GM18520 (cell line): ENCODE measurements around the gene PCSK7.
"Not testable (repeated sequence)": the region's sequence is repeated elsewhere in the genome, so short reads cannot be mapped to it uniquely, and the experiment has no call there.

ENCODE experiments used
- ATAC-seq: cut with Tn5 transposase; IDR thresholded peaks from one replicate; pipeline ENCODE4 v1.9.1; 2021; ENCODE audit not compliant: unreplicated experiment

PCSK7 gene

GRCh38 chr11:117183724-117184349, 48.0 kb downstream of the PCSK7 start:
- no peak for ATAC-seq

GRCh38 chr11:117183178-117183577, 48.7 kb downstream of the PCSK7 start:
- ATAC-seq = not testable (repeated sequence)

- no peak for ATAC-seq
Observed at GRCh38 chr11:117182551-117182935, 49.3 kb downstream of the PCSK7 start.

- no peak for ATAC-seq
Observed at GRCh38 chr11:117181586-117182550, 50.0 kb downstream of the PCSK7 start.

GRCh38 chr11:117180661-117181585, 51.0 kb downstream of the PCSK7 start:
- no peak for ATAC-seq

GRCh38 chr11:117180020-117180419, 51.9 kb downstream of the PCSK7 start:
- no peak for ATAC-seq

- ATAC-seq = no peak
Observed at GRCh38 chr11:117179048-117179999, 52.5 kb downstream of the PCSK7 start.

- ATAC-seq = peak; percentile 93
Observed at GRCh38 chr11:117178210-117179034, 53.5 kb downstream of the PCSK7 start, which contains the start of gene SIDT2. SIDT2 (plus strand) TSS chr11:117178743; CDS start chr11:117179264, 521 bp downstream.

GRCh38 chr11:117177534-117178209, 54.2 kb downstream of the PCSK7 start:
- ATAC-seq = no peak

GRCh38 chr11:117176186-117176585, 55.7 kb downstream of the PCSK7 start:
- ATAC-seq = no peak

GRCh38 chr11:117175781-117176180, 56.1 kb downstream of the PCSK7 start:
- ATAC-seq = no peak

GRCh38 chr11:117175104-117175503, 56.8 kb downstream of the PCSK7 start:
- no peak for ATAC-seq

GRCh38 chr11:117172724-117173421, 59.0 kb downstream of the PCSK7 start:
- ATAC-seq = no peak

- no peak for ATAC-seq
Observed at GRCh38 chr11:117171404-117172061, 60.3 kb downstream of the PCSK7 start.

- ATAC-seq = no peak
Observed at GRCh38 chr11:117171007-117171403, 60.9 kb downstream of the PCSK7 start.

- no peak for ATAC-seq
Observed at GRCh38 chr11:117170210-117170609, 61.7 kb downstream of the PCSK7 start.

- no peak for ATAC-seq
Observed at GRCh38 chr11:117169736-117170135, 62.1 kb downstream of the PCSK7 start.
